Ectodermal cell (in vitro differentiated cells): ENCODE data around the gene MIGA2.

ENCODE experiments used
- H3K27ac ChIP-seq: 2 replicates; pipeline ENCODE4 v1.7.0; 2013; ENCODE audit warnings: mild to moderate bottlenecking, low read depth, low read length; ENCODE audit not compliant: insufficient read depth, poor library complexity, severe bottlenecking
- H3K27me3 ChIP-seq: 2 replicates; pipeline ENCODE4 v1.7.0; 2013; ENCODE audit warnings: mild to moderate bottlenecking, low read length; ENCODE audit not compliant: insufficient read depth, control insufficient read depth, poor library complexity, severe bottlenecking
- H3K36me3 ChIP-seq: one replicate; pipeline ENCODE4 v1.7.0; 2013; ENCODE audit warnings: low read length; ENCODE audit not compliant: control insufficient read depth, insufficient read depth
- H3K4me1 ChIP-seq: one replicate; pipeline ENCODE4 v1.7.0; 2013; ENCODE audit warnings: low read length; ENCODE audit not compliant: control insufficient read depth, insufficient read depth
- H3K4me3 ChIP-seq: 2 replicates; pipeline ENCODE4 v1.7.0; 2013; ENCODE audit warnings: low read depth, low read length, control low read depth; ENCODE audit not compliant: insufficient read depth
- H3K9me3 ChIP-seq: 2 replicates; pipeline ENCODE4 v1.7.0; 2013; ENCODE audit warnings: mild to moderate bottlenecking, low read length, moderate library complexity; ENCODE audit not compliant: control insufficient read depth
- WGBS, 2 experiments: methylation state at CpG; one replicate each; pipeline ENCODE4 v1.1.7; 2013; ENCODE audit warnings: missing lambda C conversion rate in 2 of 2; 5-methylcytosine and 5-hydroxymethylcytosine counted together

The MIGA2 gene

DNA sequence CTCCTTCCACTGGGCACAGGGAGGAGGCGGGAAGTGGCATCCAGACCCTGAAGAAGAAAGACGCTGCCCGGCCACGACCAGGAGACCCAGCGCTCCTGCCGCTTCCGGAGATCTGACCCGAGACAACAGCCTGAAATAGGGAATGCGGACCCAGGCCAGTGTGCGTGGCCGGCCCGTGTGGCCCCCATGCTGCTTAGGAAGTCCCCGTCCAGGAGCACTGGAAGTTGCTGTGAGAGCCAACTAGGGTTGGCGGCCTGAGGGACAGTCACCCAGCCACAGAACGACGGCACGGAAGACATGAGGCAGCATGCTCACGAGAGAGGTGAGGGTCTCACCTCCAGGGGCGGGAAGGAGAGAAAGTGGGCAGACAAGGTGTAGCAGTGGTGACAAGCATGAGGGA lies 25.3 kb upstream of the MIGA2 start:
- no peaks in the 10 kb centered on the region for H3K9me3 ChIP-seq
- no peaks in the 10 kb centered on the region for H3K27me3 ChIP-seq
- peaks cover 12% of the 10 kb centered on the region for H3K36me3 ChIP-seq
- H3K27ac ChIP-seq: no peak overlapping the region
- WGBS, 2 experiments: 91 to 95% methylated on average over 19 of the region's 19 CpGs
- no peak overlapping the region for H3K4me3 ChIP-seq
- H3K4me1 ChIP-seq: peaks cover 3% of the 10 kb centered on the region

DNA sequence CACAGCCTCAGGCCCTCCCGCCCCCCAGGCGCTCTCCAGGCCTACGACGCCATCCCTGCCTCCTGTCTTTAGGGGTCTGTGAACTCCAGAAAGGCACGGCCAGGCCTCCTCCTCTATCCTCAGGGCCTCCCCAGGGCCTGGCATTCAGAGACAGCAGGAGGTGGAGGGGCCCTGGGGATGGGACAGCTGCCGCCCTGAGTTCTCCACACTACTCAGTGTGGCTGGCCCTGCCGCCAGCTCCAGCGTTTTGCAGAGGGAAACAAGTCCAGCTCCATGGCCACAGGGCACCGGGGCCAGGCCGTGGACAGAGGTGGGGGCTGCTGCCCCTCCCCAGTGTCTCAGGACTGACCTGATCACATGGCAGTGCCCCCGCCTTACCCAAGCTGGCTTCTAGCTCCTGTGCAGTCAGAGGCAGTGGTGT lies 24.7 kb upstream of the MIGA2 start:
- WGBS, 2 experiments: 77% methylated on average over 11 of the region's 11 CpGs

DNA sequence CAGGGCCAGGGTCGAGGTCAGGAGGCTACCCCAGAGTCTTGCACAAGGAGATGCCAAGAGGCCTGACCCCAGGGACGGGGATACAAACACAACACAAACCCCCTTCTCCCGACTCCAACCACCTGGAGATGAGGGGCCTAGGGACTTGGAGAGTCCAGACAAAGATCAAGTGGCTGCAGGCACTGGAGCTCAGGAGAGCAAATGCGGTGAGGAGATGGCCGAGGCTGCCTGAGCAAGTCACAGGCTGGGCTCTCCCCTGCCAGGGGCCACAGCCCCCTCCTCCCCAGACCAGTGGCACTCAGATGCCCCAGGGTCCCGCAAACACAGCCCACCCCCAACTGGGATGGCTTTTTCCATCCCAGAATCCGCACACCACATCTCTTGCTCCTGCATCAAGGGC lies 24.1 kb upstream of the MIGA2 start:
- 88 to 92% methylated on average over 7 of the region's 7 CpGs for WGBS, 2 experiments
- H3K9me3 ChIP-seq: no peaks in the 10 kb centered on the region
- no peaks in the 10 kb centered on the region for H3K27me3 ChIP-seq
- H3K4me1 ChIP-seq: peaks cover 3% of the 10 kb centered on the region
- H3K27ac ChIP-seq: no peak overlapping the region
- H3K4me3 ChIP-seq: no peak overlapping the region
- H3K36me3 ChIP-seq: peaks cover 12% of the 10 kb centered on the region

More for the DNA sequence above, 24.7 kb upstream of the MIGA2 start:
- peaks cover 3% of the 10 kb centered on the region for H3K4me1 ChIP-seq
- H3K4me3 ChIP-seq: no peak overlapping the region
- H3K27ac ChIP-seq: no peak overlapping the region
- peaks cover 12% of the 10 kb centered on the region for H3K36me3 ChIP-seq
- H3K27me3 ChIP-seq: no peaks in the 10 kb centered on the region
- no peaks in the 10 kb centered on the region for H3K9me3 ChIP-seq

DNA sequence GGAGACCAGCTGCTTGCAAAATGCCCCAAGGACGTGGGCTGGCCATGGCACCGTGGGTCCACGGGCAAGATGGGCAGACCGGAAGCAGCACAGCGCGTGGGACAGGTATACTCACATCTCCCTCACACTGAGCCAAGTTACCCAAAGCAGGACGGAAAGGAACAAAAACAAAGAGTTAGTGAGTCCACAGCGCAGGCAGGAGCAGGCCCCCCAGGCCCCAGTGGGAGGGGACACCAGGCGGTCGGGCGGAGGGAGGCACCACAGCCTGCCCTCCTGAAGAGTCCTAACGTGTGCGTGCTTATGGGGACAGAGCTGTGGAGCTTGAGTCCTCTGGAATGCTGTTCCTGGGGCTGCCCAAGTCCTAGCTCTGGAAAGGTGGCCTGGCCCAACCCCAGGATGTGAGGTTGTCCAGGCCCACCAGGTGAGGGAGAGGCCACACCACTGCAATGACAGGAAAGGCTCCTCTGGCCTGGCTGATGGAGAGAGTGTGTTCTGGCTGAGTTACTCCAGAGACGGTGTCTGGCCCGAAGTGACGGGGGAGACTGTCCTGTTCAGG lies 23.5 kb upstream of the MIGA2 start:
- Histone ChIP-seq H3K4me1 (peaks cover 3% of the 10 kb centered on the region), H3K36me3 (peaks cover 12% of the 10 kb centered on the region), H3K27ac (no peak overlapping the region), H3K27me3 (no peaks in the 10 kb centered on the region), H3K4me3 (no peak overlapping the region), H3K9me3 (no peaks in the 10 kb centered on the region)
- WGBS, 2 experiments: 91 to 94% methylated on average over 16 of the region's 16 CpGs

DNA sequence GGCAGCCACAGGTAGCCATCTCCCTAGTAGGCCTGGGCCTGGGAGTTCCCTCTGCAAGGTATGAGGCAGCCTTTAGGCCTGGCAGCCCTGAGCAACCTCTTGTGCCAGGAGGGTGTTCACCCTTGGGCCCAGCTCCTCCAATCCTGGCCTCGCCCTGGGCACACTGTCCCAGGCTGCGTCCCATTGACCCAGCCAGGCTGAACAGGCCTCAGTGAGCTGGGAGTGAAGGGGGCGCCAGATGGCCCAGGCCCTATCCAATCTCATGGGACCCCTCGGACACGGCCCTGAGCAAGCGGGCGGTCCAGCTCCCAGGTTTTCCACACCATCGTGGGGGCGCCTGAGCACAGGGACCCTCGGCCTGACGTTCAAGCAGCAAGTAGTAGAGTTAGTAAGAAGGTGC lies 22.8 kb upstream of the MIGA2 start:
- Histone ChIP-seq H3K36me3 (peaks cover 12% of the 10 kb centered on the region), H3K27me3 (no peaks in the 10 kb centered on the region), H3K27ac (no peak overlapping the region), H3K4me1 (peaks cover 3% of the 10 kb centered on the region), H3K4me3 (no peak overlapping the region), H3K9me3 (no peaks in the 10 kb centered on the region)
- WGBS, 2 experiments: 94 to 97% methylated on average over 11 of the region's 11 CpGs

DNA sequence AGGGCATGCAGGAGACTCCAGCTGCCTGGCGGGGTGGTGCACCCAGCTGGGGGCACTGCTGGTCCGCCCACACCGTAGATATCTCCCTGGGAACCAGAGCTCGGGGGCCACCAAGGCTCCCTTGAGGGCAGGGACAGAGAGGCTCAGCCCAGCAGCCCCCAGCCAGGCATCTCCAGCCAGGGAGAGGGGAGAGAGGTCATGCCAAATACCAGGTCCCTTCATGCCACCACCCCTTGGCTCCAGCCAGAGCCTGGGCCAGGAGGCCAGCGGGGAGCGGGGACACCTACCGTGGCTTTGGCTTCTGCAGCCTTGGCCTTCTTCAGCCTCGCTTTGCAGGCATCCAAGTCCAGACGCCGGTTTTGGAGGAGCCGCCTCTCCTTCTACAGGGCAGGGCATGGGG lies 22.3 kb upstream of the MIGA2 start:
- H3K27me3 ChIP-seq: no peaks in the 10 kb centered on the region
- no peaks in the 10 kb centered on the region for H3K9me3 ChIP-seq
- H3K36me3 ChIP-seq: peaks cover 12% of the 10 kb centered on the region
- H3K4me1 ChIP-seq: peaks cover 3% of the 10 kb centered on the region
- H3K27ac ChIP-seq: no peak overlapping the region
- no peak overlapping the region for H3K4me3 ChIP-seq
- 96 to 97% methylated on average over 11 of the region's 11 CpGs for WGBS, 2 experiments

DNA sequence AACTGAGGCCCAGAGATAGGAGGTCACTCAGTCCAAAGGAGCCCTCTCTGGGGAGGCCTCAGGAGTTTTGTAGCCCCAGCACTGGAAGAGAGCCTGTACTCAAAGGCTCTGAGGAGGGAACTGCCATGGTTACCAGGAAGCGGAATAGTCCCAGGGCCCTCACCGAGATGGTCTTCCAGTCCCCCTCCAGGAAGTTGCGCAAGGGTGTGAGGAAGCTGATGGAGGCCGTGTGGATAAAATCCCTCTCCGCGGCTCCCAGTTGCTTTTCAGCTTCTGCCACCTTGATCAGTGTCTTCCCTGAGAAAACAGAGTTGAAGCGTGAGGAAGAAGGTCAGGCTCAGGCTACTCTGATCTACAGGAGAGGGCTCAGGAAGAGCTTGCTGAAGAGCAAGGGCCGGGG lies 21.8 kb upstream of the MIGA2 start:
- no peak overlapping the region for H3K27ac ChIP-seq
- H3K27me3 ChIP-seq: no peaks in the 10 kb centered on the region
- WGBS, 2 experiments: 95% methylated on average over 8 of the region's 8 CpGs
- no peak overlapping the region for H3K4me3 ChIP-seq
- H3K9me3 ChIP-seq: no peaks in the 10 kb centered on the region
- peaks cover 3% of the 10 kb centered on the region for H3K4me1 ChIP-seq
- H3K36me3 ChIP-seq: peaks cover 12% of the 10 kb centered on the region

DNA sequence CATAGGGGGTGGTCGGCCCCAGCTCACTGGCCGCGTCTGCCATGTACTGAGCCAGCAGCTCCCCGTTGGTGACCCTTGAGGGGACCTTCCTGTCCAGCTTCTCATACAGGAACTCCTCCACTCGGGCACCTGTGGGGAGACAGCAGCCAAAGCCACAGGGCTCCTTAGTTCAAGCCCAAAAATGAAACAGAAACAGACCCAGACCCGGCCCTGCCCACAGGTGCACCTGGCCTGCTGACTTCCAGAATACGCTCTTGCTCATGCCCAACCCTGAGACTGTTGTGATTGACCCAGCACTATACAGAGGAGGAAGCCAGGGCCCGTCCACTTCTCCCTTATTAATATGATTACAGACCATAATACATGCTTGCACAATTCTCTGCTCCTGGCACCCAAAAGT lies 15.3 kb upstream of the MIGA2 start:
- peaks cover 19% of the 10 kb centered on the region for H3K4me1 ChIP-seq
- WGBS, 2 experiments: 89 to 92% methylated on average over 8 of the region's 8 CpGs
- H3K9me3 ChIP-seq: no peaks in the 10 kb centered on the region
- H3K27me3 ChIP-seq: no peaks in the 10 kb centered on the region
- no peak overlapping the region for H3K27ac ChIP-seq
- H3K4me3 ChIP-seq: no peak overlapping the region
- no peaks in the 10 kb centered on the region for H3K36me3 ChIP-seq

DNA sequence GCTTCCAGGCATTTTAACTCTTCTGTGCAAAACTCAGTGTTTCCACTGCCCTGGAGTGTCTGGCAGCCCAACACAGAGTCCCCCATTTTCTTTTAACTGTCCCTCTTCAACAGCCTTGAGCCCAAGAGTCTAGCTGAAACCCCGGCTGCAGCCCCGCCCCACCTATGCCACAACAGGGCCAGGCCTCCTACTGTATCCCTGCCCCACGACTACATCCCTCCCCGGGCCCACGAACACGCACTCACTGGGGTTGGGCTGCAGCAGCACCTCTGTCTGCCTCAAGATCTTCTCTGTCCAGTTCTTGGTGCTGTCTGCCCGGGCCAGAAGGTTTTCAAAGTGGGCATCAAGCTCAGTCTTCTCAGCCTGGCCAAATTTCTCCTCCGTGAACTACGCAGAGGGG lies 14.4 kb upstream of the MIGA2 start:
- H3K27me3 ChIP-seq: no peaks in the 10 kb centered on the region
- no peak overlapping the region for H3K4me3 ChIP-seq
- H3K36me3 ChIP-seq: no peaks in the 10 kb centered on the region
- 87% methylated on average over 9 of the region's 9 CpGs for WGBS, 2 experiments
- no peak overlapping the region for H3K27ac ChIP-seq
- no peaks in the 10 kb centered on the region for H3K9me3 ChIP-seq
- H3K4me1 ChIP-seq: peaks cover 27% of the 10 kb centered on the region

DNA sequence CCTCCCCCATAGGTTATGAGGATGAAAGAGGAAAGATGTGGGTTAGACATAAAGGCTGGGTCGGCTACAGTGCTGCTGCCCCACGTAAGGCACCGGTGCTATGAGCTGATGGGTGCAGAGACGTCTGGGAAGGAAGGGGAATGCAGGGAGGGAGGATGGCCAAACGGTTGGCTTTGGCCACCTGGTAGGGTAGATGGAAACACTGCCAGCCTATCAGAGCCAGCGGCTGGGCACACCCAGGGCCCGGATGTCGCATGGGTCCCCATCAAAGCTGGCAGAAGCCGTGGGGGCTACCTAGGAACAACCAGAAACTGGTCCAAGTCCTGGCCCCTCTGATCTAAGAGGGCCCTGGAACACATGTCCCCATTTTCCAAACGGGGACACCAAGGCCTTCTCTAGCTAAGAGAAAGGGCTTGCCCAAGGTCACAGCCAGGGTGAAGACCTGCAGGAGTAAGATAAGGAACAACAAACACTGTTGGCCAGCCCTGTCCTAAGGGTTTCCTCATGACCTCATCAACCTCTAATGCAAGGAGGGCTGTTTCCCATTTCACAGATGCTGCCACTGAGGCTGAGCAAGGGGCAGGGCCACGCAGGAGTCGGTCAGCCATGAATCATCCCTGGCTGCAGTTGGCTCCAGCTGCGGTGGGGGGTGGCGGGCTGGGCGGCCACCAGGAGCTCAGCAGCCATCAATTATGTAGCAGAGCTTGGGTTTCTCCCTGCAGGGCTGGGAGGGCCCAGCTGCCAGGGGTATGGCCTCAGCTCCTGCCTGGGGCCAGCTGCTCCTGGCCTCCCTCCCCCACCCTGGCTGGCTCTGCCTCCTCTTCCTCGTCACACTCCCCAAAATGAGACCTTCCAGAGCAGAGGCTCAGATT lies 13.2 kb upstream of the MIGA2 start:
- H3K4me3 ChIP-seq: no peak overlapping the region
- H3K27me3 ChIP-seq: no peaks in the 10 kb centered on the region
- peak overlapping the region; percentile 44 for H3K27ac ChIP-seq
- WGBS, 2 experiments: 75 to 76% methylated on average over 16 of the region's 16 CpGs
- H3K36me3 ChIP-seq: no peaks in the 10 kb centered on the region
- no peaks in the 10 kb centered on the region for H3K9me3 ChIP-seq
- H3K4me1 ChIP-seq: peaks cover 33% of the 10 kb centered on the region
